DOHH2 (cell line): ENCODE data around the gene DOCK9.

Source experiments
- EZH2phosphoT487 ChIP-seq: fragments of 200-600 bp; sonication (generic); IDR thresholded peaks from 2 replicates; pipeline ENCODE4 v1.6.1; 2017; ENCODE audit warnings: borderline replicate concordance, mild to moderate bottlenecking, antibody characterized with exemption, low read length, moderate library complexity, mixed read lengths
- TF ChIP-seq, protein P1 (sequence below): fragments of 200-600 bp; sonication (generic); IDR thresholded peaks from one replicate; pipeline ENCODE4 v1.5.1; 2014; ENCODE audit warnings: antibody characterized with exemption, mild to moderate bottlenecking, low read depth, low read length; ENCODE audit not compliant: poor library complexity, severe bottlenecking

DNA sequence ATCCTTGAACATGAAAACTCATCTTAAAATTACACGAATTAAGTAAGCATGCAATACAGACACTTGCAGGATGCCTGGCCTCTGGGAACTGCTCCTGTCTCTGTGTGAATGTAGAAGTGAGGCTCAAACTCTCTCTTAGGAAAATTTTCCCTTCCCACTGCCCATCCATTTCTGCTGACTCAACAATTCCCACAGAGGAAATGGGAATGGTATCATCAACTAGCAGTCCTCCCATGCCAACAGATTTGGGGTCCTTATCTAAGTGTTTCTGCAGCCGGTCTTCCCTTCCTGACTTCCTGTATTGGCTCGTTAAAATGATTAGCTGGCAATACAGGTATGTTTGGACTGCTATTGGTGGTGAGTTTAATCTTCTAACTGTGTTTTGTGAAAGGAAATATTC lies 85.8 kb downstream of the DOCK9 start:
- TF ChIP-seq, protein P1, sequence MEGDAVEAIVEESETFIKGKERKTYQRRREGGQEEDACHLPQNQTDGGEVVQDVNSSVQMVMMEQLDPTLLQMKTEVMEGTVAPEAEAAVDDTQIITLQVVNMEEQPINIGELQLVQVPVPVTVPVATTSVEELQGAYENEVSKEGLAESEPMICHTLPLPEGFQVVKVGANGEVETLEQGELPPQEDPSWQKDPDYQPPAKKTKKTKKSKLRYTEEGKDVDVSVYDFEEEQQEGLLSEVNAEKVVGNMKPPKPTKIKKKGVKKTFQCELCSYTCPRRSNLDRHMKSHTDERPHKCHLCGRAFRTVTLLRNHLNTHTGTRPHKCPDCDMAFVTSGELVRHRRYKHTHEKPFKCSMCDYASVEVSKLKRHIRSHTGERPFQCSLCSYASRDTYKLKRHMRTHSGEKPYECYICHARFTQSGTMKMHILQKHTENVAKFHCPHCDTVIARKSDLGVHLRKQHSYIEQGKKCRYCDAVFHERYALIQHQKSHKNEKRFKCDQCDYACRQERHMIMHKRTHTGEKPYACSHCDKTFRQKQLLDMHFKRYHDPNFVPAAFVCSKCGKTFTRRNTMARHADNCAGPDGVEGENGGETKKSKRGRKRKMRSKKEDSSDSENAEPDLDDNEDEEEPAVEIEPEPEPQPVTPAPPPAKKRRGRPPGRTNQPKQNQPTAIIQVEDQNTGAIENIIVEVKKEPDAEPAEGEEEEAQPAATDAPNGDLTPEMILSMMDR = no peak
- TF ChIP-seq EZH2phosphoT487 = no peak
